Measurements from ENCODE around the gene UXS1.
A peak's percentile ranks its signal among the peaks of the same experiment; 100 is the strongest.

Gene UXS1

DNA sequence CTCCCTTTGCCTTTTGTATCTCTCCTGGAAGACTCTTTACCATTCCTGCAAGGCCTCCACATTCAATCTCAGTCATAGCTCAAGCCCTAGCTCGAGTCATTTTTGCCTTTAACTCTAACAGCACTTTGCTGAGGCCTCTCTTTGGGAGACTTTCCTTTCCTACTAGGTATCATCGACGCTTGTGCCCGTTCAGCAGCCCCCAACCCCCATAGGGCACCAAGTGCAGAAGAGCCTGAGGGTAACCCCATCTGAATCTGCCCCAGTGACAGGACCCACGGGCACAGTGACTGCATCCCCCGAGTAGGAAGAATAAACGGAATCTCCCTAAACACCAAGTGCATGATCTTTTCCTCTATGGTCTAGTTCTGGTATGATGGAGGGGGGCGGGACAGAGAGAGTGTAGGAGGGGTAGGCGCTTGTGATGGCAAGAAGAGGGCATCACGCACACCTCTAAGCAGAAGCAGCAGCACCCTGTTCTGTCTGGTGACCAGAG lies 66.3 kb downstream of the UXS1 start:
- DNase-seq: no peak

DNA sequence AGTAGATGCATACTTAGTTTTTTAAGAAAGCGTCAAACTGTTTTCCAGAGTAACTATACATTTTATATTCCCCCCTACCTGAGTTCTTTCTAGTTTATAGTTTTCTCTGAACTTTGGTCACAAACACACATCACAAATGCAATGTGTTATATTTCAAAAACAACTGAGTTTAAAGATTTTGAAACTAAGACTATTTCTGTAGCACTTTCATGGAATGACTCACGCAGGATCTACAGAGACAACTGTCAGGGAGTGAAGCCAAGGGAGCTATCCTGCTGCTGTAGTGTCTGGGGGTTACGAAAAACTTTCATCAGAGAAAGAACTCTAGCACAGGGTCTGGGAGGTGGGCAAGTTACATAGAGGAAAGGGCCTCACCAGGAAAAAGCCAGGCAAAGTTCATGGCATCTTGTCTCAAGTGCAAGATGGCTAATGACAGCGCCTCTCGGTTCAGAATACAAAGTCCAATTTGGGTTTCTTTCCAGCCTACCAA lies 66.8 kb downstream of the UXS1 start:
- DNase-seq: no peak

DNA sequence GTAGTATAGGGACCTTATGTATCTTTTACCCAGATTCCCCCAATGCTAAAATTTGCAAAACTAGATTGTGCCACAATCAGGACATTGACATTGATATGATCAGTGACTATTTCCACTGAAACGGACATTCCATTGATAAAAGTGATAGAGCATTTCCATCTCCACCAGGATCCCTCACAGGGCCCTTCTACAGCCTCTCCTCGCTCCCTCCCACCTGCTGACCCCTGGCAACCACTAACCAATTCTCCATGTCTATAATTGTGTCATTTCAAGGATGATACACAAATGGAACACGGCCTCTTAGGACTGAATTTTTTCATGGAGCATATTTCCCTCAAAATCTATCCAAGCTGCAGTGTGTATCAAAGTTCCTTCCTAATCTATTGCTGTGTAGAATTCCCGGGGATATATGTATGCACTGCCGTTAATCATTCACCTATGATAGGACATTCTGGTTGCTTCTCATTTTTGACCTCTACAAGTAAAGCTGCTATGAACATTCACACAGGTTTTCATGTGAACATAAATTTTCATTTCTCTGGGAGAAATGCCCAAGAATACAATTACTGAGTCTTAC lies 67.3 kb downstream of the UXS1 start:
- DNase-seq: no peak

DNA sequence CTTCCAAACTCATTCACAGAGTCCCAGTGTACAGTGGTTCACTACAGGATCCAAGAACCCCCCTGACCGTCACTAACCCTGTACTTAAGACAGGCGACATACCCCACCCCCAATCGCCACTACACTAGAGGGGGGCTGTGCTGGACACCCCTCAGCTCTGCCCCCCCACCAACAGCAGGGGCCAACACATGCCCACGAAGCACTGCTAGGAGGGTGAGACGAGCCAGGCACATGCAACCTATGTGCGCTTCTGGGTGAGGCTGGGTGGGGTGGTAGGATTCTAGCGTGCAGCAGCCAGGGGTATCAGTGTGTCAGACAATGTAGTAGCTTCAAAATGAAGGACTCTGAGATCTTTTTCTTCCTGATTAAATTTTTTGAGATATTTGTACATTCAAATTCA lies 67.8 kb downstream of the UXS1 start:
- DNase-seq: no peak

DNA sequence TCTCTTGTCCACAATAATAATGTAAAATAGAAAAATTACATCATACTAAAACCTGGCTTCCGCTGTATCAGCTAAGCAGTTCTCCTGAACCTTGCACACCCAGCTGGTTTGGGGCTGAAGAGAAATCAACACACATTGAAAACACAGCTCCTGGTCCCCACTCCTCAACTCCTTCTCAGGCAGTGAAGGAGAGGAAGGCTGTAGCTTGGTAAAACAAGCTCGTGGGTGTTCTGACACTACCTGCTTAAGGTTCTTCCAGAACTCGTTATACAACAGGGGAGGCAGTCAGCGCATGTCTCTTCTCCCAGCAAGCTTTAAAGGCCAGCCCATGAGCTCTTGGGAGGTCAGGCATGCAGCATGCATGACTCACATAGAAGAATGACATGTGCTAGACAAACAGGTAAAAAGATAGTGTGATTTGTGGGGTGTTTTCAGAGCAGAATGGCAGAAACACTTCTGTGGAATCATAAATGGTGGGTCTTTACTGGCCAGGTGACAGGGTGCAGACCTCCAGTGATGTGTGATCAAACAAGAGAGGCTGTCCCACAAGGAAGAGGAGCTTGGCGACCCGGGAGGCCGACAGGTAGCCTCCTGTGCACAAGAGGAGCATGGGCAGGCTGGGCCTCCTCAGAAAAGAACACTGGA lies 69.1 kb downstream of the UXS1 start:
- DNase-seq: no peak

DNA sequence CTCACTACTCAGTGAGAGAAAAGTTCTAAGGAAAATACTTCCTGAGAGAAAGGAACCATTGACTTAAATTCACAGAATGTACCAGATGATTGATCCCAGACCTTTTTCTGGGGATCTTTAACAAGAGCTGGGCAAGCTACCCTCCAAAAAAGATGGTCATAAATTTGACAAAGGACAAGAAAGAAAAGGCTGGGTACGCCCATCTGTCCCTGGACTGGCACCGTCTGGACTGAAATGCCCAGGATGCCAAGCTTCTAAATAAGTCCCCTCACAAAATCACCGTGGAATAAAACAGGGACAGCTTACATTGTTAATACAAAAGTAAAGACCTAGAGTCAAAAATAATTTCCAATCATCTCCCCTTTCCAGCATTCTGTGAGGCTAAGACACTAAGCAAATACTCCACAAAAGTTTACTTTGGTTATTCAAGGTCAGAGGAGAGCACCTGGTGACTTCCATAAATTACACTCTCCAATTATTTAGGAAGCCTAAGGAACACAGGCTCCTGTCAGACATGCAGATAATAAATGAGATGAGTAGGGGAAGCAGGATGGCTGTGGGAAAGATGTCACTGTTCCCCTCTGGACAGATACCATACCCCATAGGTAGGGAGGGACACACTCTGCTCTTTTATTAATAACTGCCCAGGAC lies 69.9 kb downstream of the UXS1 start:
- DNase-seq: peak; percentile 51

DNA sequence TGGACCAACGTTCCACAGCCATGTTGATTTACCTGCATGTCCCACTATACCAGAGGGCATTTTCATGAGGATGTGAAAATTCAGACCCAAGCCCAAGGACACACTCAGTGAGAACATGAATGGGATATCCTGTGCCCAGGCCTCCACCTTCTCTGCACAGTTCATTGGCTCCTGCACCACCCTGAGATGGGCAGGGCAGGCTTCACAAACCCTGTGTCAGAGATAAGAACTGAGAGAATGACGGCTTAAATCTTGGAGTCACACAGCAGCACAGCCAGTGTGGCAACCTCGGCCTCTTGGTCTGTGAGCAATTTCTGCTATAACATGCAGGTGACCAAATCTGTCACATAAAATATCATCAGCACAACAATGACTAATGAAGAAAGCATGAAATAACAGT lies 71.9 kb downstream of the UXS1 start:
- DNase-seq: no peak

DNA sequence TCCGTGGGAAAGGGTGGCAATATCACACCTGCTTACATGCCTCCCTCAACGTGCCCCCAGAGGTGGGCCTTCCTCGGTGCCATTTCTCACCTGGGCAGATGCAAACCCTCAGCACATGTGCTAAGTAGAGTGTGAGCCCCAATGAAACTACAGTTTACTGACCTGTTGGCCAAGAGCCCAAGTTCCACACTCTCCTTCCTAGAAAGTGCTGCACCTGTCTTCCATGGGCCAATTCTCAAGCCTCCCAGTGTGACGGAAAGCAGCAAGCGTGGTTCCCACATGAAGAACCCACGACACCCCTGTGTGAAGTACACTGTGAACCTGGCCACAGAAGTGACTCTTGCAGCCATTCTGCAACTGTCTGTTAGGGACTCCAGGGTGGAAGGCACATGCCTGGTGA lies 73.7 kb downstream of the UXS1 start:
- no peak for DNase-seq

DNA sequence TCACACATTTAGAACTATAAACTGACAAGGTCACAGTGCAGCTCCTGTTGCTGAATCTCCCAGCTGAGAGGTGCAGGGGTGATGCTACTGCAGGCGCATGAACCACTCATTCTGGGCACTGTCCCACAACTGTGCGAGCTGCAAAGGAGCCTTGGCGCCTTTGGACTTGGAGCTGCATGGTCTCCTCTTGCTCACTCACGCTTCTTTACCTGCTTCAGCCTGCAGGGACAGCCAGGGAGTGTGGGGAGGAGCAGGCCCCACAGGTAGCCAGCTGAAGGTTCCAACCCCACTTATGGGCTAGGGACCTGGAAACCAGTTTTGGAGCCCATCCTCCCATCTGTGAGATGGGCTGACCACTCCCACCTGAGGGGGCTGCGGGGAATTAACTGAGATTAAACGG lies 75.0 kb downstream of the UXS1 start:
- no peak for DNase-seq

DNA sequence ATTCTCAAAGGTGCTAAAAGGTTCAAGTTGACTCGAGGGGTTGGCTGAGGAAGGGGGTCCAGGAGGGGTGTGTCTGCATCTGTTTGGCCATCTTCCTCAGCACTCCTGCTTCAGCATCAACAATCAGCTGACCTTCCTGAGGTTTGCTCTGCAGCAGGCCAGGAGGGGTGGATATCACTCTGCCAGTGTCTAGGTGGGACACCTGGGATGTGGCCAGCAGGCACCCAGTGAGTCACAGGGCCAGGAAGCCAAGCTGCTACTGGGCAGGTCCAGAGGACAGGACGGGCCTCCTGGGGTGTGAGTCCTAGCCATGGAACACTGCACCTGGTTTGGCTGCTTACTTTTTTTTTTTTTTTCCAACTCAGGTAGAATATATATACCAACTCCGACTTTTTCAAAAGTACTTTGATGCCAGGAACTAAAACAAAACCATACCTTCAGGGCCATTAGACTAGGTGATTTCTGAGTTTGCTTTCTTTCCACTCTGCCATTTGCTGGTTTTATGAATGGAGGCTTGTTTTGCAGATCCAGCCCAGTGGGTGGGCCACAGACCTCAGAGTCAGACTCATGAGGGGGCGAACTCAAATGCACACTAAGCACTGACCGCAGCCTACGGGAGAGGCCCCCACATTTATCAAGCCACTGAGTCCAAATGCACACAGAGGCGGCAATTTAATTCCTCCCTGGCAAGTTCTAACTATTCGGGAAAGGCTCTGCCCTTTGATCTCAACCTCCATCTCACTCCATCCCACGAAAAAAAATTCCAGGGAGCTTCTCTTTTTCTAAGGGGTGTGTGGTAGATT lies 76.0 kb downstream of the UXS1 start:
- no peak for DNase-seq

DNA sequence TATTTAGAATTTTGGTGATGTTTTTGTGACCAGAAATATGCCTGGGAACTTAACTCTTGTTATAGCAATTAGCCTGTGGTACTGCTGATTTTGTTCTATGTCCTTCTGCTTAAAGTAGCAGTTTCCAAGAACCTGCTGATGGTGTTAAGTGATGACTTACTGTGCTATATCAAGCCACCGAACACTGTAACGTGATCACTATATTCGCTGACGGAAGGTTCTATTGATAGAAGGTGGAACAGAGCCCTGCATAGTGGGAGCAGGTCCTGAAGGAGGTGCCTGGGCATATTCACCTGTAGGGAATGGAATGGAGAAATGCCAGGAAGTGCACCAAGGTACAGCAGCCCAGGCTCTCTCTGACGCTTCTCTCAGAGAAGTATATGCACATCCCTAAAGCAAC lies 76.8 kb downstream of the UXS1 start:
- no peak for DNase-seq

DNA sequence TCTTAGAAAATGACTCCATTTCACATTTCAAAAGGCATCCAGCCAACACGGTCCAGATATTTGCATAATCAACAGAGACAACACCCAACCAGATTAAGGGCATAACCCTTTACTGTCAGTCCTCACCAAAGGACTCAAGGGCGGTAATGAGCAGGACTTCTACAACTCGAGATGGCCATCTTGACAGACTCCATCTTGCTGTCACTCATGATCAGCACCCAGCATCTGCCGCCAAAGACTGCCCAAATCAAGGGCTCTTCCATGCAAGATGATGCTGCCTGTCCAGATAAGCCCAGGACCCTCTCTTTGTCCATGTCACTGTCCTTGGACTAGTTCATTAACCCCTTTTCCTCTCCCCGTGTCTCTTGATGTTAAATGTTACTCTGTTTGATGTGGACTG lies 77.9 kb downstream of the UXS1 start:
- no peak for DNase-seq

DNA sequence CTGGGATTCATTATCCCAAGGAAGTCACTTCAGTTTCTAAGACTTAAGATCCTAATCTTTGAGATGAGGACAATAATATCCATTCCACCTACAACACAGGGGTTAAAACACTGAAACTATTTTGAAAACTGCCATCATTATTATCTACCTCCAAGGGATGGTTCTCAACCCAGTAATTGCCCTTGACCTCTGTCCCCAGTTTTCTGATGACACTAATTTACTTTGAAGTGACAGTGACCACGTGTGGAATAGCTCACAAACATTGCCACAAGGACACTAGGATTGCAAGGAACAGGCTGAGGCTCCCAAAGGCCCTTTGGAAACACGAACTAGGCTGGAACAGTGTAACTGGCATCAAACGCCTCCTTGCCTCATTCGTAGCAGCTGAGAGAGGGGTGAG lies 78.4 kb downstream of the UXS1 start:
- DNase-seq: no peak

DNA sequence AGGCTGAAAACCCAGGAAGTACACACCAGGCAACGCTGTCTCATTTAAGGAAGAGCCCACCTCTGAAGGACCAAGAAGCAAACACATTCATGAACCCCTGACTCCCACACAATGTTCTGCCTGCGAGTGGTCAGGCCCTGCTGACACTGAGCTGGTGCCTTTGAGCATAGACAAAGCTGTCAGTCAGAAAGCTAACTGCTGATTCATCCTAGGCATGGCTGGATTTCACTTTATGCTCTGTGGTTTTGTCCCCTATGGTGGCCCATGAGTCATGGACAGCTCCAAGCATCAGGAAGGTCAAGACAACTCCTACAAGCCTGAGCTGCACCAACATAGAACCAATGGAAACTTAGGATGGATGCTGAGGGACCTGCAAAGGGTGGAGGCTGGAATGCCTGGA lies 78.9 kb downstream of the UXS1 start:
- no peak for DNase-seq

DNA sequence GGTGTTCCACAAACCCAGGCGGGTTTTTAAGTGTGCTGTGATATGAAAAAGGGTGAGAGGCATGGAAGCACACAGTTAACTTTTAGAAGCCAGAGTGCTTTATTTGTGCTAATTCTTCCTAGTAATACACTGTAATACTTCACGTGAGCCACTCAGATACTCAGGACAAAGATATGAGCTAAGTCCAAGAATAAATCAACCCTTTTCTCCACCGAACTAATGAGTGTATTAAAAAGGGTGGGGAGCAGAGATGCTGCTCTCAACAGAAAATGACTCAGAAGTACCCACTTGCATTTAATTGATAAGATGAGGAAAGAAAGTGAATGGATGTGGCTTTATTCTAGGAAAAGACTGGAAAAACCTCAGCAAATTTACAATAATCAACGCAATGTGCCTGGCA lies 79.9 kb downstream of the UXS1 start:
- DNase-seq: no peak

DNA sequence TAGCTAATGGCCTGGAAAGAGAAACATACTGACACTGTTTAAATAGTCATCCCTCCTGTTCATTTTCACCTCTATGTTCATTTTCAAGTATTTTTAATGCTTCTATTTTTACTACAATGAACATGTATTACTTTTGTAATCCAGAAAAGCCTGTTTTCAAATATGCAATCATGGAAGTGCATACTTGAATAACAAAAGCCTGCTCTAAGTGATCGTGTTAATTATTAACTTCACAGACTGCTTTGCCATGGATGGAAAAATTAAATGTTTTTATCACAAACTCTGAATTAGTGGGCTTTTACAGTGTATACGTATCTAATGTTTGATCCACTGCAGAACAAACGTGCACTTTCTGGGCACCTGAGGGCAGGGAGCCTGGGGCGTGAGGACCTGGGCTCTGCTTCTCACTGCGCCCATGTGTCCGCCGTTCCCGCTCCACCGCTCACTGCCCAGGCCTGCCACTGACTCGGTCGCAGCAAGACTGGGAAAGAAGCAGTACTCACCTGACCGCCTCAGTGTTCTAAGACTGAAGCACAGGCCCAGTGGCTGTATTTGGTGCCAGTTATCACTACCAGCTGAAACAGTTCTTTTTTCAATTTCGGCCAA lies 80.6 kb downstream of the UXS1 start:
- no peak for DNase-seq

DNA sequence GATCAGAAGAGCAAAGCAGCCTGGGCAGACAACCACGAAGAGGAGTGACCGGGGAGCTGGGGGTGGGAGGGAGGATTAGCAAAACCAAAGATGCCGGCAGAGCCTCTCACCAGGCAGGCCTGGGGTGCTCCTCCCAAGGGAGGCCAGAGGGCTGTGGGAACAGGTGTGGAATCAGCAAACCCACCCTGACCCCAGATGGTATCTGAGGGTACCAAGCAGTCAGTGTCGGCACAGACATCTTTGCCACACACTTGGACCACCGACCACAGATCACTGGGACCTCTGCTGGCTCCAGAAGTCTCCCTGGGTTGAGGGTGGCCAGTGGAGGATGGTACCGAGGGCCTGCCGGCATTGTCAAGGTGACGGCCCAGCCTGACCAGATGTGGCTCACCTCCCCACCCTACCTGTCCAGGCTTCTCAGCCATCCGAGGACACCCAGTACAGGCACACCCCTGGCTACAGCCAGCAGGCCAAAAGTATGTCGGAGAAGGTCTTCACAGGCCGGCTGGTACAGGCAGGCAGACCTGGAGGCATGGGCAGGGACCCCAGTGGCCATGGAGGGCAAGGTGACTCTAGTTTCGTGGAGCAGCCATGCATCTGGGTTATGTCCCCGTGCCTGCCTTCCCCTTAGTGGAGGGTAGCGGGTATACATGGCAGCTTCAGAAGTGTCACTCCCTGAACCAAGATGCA lies 82.1 kb downstream of the UXS1 start:
- no peak for DNase-seq

DNA sequence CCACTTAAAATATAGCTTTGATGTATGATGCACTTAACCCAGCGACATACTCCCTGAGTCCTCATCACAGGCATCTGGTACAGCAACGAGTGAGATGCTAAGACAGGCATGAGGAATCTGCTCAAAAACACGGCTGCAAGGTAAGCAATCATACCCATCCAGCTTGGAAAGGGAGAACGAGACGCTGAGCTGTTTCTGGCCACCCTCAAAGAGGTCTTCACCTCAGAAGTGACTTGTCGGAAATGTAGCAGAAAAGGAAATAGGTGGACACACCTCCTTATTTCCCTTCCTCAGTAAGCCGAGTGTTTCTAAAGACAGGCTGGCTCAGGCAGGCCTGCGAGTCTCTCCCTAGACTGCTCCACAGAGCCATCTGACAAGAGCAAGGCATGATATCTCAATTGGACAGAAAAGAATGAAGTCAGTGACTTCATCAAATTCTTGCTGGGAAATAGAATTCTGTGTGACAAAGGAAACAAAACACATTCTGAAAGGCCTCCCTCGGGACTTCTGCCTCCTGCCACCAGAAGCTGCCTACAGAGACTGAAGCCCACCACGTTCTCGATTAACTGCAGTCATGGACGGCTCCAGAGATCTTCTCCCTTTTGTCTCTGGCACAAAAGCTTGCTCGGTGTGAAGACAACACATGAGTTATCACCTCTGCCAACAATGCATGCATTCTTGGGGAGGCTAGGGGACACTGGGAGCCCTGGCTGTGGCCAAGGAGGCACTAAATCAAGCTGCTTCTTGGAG lies 84.3 kb downstream of the UXS1 start:
- DNase-seq: no peak

DNA sequence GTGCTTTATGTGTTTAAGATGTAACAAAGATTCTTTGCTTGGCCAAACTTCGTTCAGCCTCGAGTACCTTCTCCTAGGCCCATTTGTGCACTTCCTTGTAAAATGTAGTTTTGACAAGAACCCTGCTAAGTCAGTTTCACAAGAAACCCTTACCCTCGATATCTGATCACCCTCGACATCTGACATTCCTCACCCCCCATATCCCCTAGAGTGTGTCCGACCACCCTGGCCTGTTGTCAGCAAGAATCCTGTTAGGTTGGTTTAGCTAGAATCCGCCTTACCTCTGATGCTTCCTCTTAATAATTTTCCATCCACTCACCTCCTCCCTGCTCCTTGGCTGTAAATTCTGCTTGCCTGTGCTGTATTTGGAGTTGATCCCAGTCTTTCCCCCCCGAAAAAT lies 85.3 kb downstream of the UXS1 start:
- DNase-seq: no peak

DNA sequence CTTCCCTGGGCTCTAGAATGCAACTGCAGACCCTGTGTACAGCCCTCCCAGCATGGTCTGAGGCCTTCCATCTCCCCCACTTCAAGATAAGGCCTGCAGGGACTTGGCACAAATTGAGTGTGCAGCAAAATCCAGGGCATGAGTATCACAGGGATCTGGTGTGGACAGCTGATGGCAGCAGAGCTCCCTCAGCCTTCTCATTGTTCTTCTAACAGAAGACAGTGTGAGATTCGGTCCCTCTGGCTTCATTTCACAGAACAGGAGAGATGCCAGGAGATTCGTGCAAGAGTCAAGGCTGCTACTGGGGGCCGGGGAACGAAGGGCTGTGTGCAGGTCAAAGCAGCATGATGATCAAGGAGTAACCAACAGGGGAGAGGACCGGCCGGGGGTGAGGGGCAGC lies 85.8 kb downstream of the UXS1 start:
- DNase-seq: no peak

DNA sequence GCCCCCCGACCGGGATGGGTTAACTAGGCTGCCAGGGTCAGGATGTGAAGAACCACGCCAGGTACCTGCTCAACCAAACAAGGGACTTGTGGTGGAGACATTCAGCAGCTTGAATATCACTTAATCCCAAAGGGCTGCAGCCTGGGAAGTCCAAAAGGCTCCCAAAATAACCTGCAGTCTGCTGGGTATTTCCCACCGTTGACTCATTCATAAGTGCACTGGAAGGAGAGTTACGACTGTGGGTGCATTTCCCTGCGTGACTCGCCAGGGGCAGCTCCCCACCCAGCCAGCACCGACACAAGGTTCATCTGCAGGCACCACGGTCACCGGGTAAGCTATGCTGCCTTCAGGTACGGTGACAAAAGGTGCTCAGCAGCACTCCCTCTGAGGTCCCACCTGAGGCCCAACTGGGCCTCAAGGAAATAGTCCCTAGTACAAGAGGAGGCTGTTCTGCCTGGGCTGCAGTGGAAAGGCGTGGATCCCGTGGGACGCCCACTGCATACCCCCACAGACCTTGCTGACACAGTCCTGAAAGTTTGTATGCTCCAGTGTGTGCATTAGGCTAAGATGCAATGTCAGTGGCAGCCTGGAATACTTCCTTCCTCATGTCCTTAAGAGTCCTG lies 86.5 kb downstream of the UXS1 start:
- no peak for DNase-seq

Measured in SHP77 treated with DMSO at 0.1 percent for 48 hours (cell line).